Lung (tissue), 16 donors: ENCODE results near the gene LGI4. TPM values are rescaled to one million over a fixed set of nuclear protein-coding genes. Genes with fewer than 3 reads are reported as not detected.
A peak's percentile ranks its signal among the peaks of the same experiment; 100 is the strongest.

Experiments
- ATAC-seq: fragments of 200-7000 bp; cut with Tn5 transposase; one replicate; pipeline ENCODE4 v1.9.1; 2020; ENCODE audit warnings: moderate number of reproducible peaks; ENCODE audit not compliant: insufficient read depth, low FRiP score
- DNase-seq, 3 donors: peaks; one replicate each; pipeline ENCODE4 v3.0.0-alpha.2; 2013 to 2017
- H3K27ac ChIP-seq, 2 donors: one replicate each; pipeline ENCODE4 v1.5.1; 2013; ENCODE audit warnings: mild to moderate bottlenecking in 2 of 2, moderate library complexity in 2 of 2, control low read depth in 1 of 2, inconsistent platforms in 1 of 2, low read depth in 1 of 2, low read length in 1 of 2
- H3K27me3 ChIP-seq, 3 donors: one replicate each; pipeline ENCODE4 v1.5.1; 2013; ENCODE audit warnings: low read length in 2 of 3; ENCODE audit not compliant: control insufficient read depth in 3 of 3, insufficient read depth in 3 of 3
- H3K36me3 ChIP-seq, 4 donors: one replicate each; pipeline ENCODE4 v1.5.1; 2013; ENCODE audit warnings: low read length in 4 of 4, mild to moderate bottlenecking in 1 of 4, moderate library complexity in 1 of 4; ENCODE audit not compliant: control insufficient read depth in 4 of 4, insufficient read depth in 4 of 4
- H3K4me1 ChIP-seq, 5 donors: one replicate each; pipeline ENCODE4 v1.5.1; 2013; ENCODE audit warnings: low read length in 5 of 5, mild to moderate bottlenecking in 2 of 5, moderate library complexity in 1 of 5; ENCODE audit not compliant: control insufficient read depth in 5 of 5, insufficient read depth in 5 of 5
- H3K4me3 ChIP-seq: one replicate; pipeline ENCODE4 v1.5.1; 2013; ENCODE audit warnings: mild to moderate bottlenecking, control low read depth, moderate library complexity
- H3K9ac ChIP-seq, 2 donors: one replicate each; pipeline ENCODE4 v1.5.1; 2013; ENCODE audit warnings: low read length in 2 of 2, control low read depth in 1 of 2; ENCODE audit not compliant: insufficient read depth in 1 of 2
- H3K9me3 ChIP-seq, 4 donors: one replicate each; pipeline ENCODE4 v1.5.1; 2013; ENCODE audit warnings: low read length in 3 of 4, mild to moderate bottlenecking in 1 of 4, moderate library complexity in 1 of 4; ENCODE audit not compliant: control insufficient read depth in 4 of 4, insufficient read depth in 3 of 4
- CTCF ChIP-seq: IDR thresholded peaks from 2 replicates; pipeline ENCODE4 v1.5.1; 2012; ENCODE audit warnings: mild to moderate bottlenecking; ENCODE audit errors: control extremely low read depth, extremely low read depth
- WGBS, 2 donors: extraction: QIAGEN DNeasy Blood & Tissue Kit; methylation state at CpG; one replicate each; pipeline ENCODE4 v1.1.7; 2013; 5-methylcytosine and 5-hydroxymethylcytosine counted together
- long read RNA-seq, 5 donors: transcript quantifications; one replicate each; lab custom pipeline, GENCODE V29; 2026
- polyA plus RNA-seq, 2 donors: library from polyadenylated mRNA; stranded (reverse); fragments of 200-250 nt; gene quantifications; one replicate each; pipeline ENCODE4 v1.2.1, GENCODE V29; 2013
- total RNA-seq, 2 donors: library from RNA; depleted of rRNA in 1 of 2; stranded (reverse); fragments of >200 nt in 1 of 2; gene quantifications; one replicate each; pipeline ENCODE4 v1.2.1, GENCODE V29; 2014 to 2021
- donor health status: control.
- donor health status: control.
- donor health status: Bipolar disorder and iron deficiency.
- donor health status: healthy.
- donor health status: DM: yes; HTN: yes; CAD: no.

The LGI4 gene
- total RNA-seq (1 to 10 TPM; 3.5 to 4.6 TPM), polyA plus RNA-seq (10 to 100 TPM in 1 of 2 donors, 1 to 10 TPM in 1; 1.6 to 11.2 TPM)
- long read RNA-seq, donor 1, partial matches to known transcripts, result 0 of 1 reads
- long read RNA-seq, donor 1, other reads (novel, unspliced or antisense), result 0 of 1 reads
- long read RNA-seq, donor 2, result 0 reads
- long read RNA-seq, donor 3, partial matches to known transcripts, result 26 of 60 reads
- long read RNA-seq, donor 3, other reads (novel, unspliced or antisense), result 34 of 60 reads
- long read RNA-seq, donor 4, result 0 reads
- long read RNA-seq, donor 5, partial matches to known transcripts, result 81 of 81 reads
- long read RNA-seq, donor 5, other reads (novel, unspliced or antisense), result 0 of 81 reads

DNA sequence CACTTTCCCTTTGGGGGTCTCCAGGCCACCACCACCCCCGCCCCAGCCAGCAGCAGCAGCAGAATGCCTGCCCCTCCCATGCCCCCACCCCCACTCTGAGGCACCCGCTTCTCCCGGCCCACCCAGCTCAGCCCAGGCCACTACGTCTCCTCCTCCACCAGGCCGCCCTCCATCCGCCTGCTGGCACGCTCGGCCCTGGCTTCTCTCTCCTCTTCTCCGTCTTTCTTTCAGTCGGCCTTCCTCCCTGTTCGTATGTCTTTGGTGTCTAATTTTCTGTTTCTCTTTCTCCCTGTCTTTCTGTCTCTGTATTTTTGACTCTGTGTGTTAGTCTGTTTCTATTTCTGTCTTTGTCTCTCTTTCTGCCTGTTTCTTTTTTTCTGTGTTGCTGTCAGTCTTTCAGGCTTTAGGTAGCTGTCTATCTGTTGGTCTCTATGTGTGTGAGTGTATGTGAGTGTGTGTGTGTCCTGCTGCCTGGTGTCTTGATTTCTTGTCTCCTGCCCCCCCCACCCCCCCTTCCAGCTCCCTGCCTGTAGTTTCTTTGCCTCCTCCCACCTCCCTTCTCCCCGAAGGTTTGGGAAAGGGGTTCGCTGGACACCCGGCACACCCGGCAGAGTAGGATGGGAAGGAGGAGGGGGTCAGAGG, at the start of gene LGI4:
LGI4 (minus strand) TSS at position 459 of the 642 bp plus-strand sequence; CDS start at position 80, 379 bp downstream.
- WGBS, 2 donors, result 72 to 86% methylated on average over 14 to 15 of the region's 15 CpGs
- H3K27ac ChIP-seq, result peak within 1 kb of the TSS in 1 of 2 donors; percentile 30
- no peak within 1 kb of the TSS for H3K4me3 ChIP-seq
- ATAC-seq, result no peak
- H3K4me1 ChIP-seq, result peaks cover 0 to 25% (median 11%) of the 10 kb centered on the region in 5 donors
- H3K27me3 ChIP-seq, result no peaks in the 10 kb centered on the region
- H3K36me3 ChIP-seq, result no peaks in the 10 kb centered on the region
- H3K9me3 ChIP-seq, result no peaks in the 10 kb centered on the region
- no peak within 1 kb of the TSS for H3K9ac ChIP-seq
- no peak for DNase-seq
- no peak for TF ChIP-seq CTCF

GRCh38 chr19:35184267-35184666, 49.4 kb upstream of the LGI4 start:
- H3K27ac ChIP-seq, result no peak overlapping the region
- H3K9ac ChIP-seq, result no peak overlapping the region
- H3K27me3 ChIP-seq, result no peaks in the 10 kb centered on the region
- no peak overlapping the region for H3K4me3 ChIP-seq
- H3K4me1 ChIP-seq, result no peaks in the 10 kb centered on the region
- H3K9me3 ChIP-seq, result no peaks in the 10 kb centered on the region
- H3K36me3 ChIP-seq, result no peaks in the 10 kb centered on the region
- 90 to 97% methylated on average over 1 of the region's 1 CpG for WGBS, 2 donors
- DNase-seq, result no peak
- no peak for ATAC-seq
- TF ChIP-seq CTCF, result no peak

DNA sequence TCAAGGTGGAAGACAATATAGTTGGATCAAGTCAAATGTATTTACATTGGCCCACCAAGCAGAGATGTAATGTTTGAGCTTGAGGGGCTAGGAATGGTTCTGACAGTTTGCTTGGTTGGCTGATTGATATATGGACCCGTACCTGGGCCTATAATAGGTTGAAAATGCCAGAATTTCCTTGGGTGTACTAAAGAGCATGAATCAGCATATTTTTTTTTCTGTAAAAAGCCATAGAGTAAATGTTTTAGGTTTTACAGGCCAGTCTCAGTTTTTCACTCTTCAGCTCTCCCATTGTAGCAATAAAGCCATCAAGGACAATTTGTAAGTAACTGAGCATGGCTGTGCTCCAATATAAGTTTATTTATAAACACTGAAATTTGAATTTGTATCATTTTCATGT, 46.5 kb upstream of the LGI4 start:
- DNase-seq (no peak), ATAC-seq (no peak)
- Histone ChIP-seq H3K36me3 (no peaks in the 10 kb centered on the region), H3K4me1 (no peaks in the 10 kb centered on the region), H3K4me3 (no peak overlapping the region), H3K27ac (no peak overlapping the region), H3K27me3 (no peaks in the 10 kb centered on the region), H3K9me3 (no peaks in the 10 kb centered on the region), H3K9ac (no peak overlapping the region)
- 72 to 88% methylated on average over 1 of the region's 1 CpG for WGBS, 2 donors
- no peak for TF ChIP-seq CTCF
